Chondrocyte (in vitro differentiated cells): Measurements from ENCODE around the gene TDRKH. TPM values are rescaled to one million over a fixed set of nuclear protein-coding genes. Genes with fewer than 3 reads are reported as not detected.

Source experiments
- DNase-seq: peaks from one replicate; pipeline ENCODE4 v3.0.0; 2021; ENCODE audit warnings: mixed read lengths, low spot score
- H3K27ac Mint-ChIP-seq: one replicate; pipeline ENCODE4 v1.8.0; 2021; ENCODE audit warnings: mild to moderate bottlenecking, moderate library complexity, mixed read lengths; ENCODE audit not compliant: unreplicated experiment
- H3K27me3 Mint-ChIP-seq: 2 replicates; pipeline ENCODE4 v1.8.0; 2021; ENCODE audit warnings: low read depth, mixed read lengths
- H3K36me3 Mint-ChIP-seq: 2 replicates; pipeline ENCODE4 v1.8.0; 2021; ENCODE audit warnings: low read depth, mixed read lengths
- H3K4me1 Mint-ChIP-seq: 2 replicates; pipeline ENCODE4 v1.8.0; 2021; ENCODE audit warnings: low read depth, mild to moderate bottlenecking, mixed read lengths
- H3K4me3 Mint-ChIP-seq: one replicate; pipeline ENCODE4 v1.8.0; 2021; ENCODE audit warnings: mild to moderate bottlenecking, moderate library complexity, mixed read lengths; ENCODE audit not compliant: unreplicated experiment
- H3K9me3 Mint-ChIP-seq: 2 replicates; pipeline ENCODE4 v1.8.0; 2021; ENCODE audit warnings: low read depth, mixed read lengths
- CTCF ChIP-seq: fragments of 200-600 bp; sonication (generic); IDR thresholded peaks from 2 replicates; pipeline ENCODE4 v1.5.0; 2021; ENCODE audit warnings: antibody characterized with exemption, mild to moderate bottlenecking, moderate library complexity
- total RNA-seq: library from RNA; stranded (reverse); gene quantifications from 3 replicates; pipeline ENCODE4 v1.2.1, GENCODE V29; 2021

The TDRKH gene
- total RNA-seq, 1 donor from 2014 or later = 6.8 TPM

GRCh38 chr1:151811181-151811580, 20.9 kb upstream of the TDRKH start:
- DNase-seq = no peak
- TF ChIP-seq CTCF = no peak
- H3K27ac Mint-ChIP-seq = no peak overlapping the region
- H3K36me3 Mint-ChIP-seq = no peaks in the 10 kb centered on the region
- peaks cover 48% of the 10 kb centered on the region for H3K27me3 Mint-ChIP-seq
- no peak overlapping the region for H3K4me3 Mint-ChIP-seq
- H3K4me1 Mint-ChIP-seq = no peaks in the 10 kb centered on the region
- no peaks in the 10 kb centered on the region for H3K9me3 Mint-ChIP-seq

GRCh38 chr1:151809985-151810556, 19.8 kb upstream of the TDRKH start:
- Mint-ChIP-seq H3K4me3 (no peak overlapping the region), H3K36me3 (no peaks in the 10 kb centered on the region), H3K27ac (no peak overlapping the region), H3K9me3 (no peaks in the 10 kb centered on the region), H3K4me1 (no peaks in the 10 kb centered on the region), H3K27me3 (peaks cover 54% of the 10 kb centered on the region)
- no peak for DNase-seq
- no peak for TF ChIP-seq CTCF

GRCh38 chr1:151809290-151809984, 19.1 kb upstream of the TDRKH start:
- Mint-ChIP-seq H3K27me3 (peaks cover 58% of the 10 kb centered on the region), H3K36me3 (no peaks in the 10 kb centered on the region), H3K4me3 (no peak overlapping the region), H3K9me3 (no peaks in the 10 kb centered on the region), H3K27ac (no peak overlapping the region), H3K4me1 (no peaks in the 10 kb centered on the region)
- no peak for TF ChIP-seq CTCF
- DNase-seq = no peak

DNA sequence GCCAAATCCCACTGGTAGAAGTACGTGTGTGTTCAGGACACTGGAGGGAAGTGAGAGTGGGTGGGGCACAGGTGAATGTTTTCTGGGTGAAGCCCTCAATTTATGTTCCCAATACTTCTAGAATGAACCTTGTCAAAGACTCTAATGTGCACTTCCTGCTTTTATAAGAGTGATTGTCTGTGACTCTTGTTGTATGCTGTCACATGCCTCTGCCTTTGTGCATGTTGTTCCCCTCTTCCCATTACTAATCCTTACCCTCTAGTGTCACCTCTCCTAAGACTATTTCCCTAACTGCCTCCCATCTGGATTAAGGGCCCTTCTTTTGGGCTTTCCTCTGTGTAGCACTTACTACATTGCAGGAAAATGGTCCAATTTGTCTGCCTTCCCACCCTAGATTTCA, 17.5 kb upstream of the TDRKH start:
- peaks cover 62% of the 10 kb centered on the region for H3K27me3 Mint-ChIP-seq
- H3K36me3 Mint-ChIP-seq = no peaks in the 10 kb centered on the region
- no peak overlapping the region for H3K4me3 Mint-ChIP-seq
- no peak for DNase-seq
- no peaks in the 10 kb centered on the region for H3K9me3 Mint-ChIP-seq
- no peaks in the 10 kb centered on the region for H3K4me1 Mint-ChIP-seq
- no peak for TF ChIP-seq CTCF
- no peak overlapping the region for H3K27ac Mint-ChIP-seq

DNA sequence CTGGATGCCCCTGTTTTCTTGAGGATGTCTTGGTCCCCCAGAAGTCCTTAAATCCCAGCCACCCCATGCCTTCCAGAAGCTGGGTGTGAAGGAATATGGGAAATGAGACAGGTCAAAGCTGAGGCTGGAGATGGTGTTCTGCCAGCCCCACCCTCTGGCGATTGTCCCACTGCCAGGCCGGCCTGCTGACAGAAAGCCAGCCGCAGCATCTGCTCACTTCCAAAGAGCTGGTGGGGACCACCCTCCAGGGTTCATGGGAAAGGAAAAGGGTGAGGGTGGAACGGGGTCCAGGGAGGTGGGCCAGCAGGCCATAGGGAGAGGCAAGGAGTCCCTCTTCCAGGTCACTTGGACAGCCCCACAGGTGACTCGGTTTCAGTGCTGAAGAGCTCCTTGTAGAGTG, 16.8 kb upstream of the TDRKH start:
- no peak for TF ChIP-seq CTCF
- no peak for DNase-seq
- Mint-ChIP-seq H3K27me3 (peaks cover 59% of the 10 kb centered on the region), H3K4me3 (no peak overlapping the region), H3K27ac (no peak overlapping the region), H3K9me3 (no peaks in the 10 kb centered on the region), H3K36me3 (no peaks in the 10 kb centered on the region), H3K4me1 (no peaks in the 10 kb centered on the region)
